Measurements from ENCODE around the gene EFNB1. TPM values are rescaled to one million over a fixed set of nuclear protein-coding genes. Genes with fewer than 3 reads are reported as not detected.

Gene EFNB1
- total and polyA plus RNA-seq, 2 of the 4 experiments (the other 2 are of a cell fraction), result 17.9 to 26.8 TPM

DNA sequence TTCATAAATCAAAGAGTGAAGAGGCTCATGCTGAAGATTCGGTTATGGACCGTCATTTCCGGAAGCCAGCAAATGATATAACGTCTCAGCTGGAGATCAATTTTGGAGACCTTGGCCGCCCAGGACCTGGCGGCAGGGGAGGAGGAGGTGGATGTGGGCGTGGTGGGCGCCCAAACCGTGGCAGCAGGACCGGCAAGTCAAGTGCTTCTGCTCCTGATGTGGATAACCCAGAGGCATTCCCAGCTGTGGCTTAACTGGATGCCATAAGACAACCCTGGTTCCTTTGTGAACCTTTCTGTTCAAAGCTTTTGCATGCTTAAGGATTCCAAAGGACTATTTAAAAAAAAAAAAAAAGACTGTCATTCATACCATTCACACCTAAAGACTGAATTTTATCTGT lies 44.0 kb upstream of the EFNB1 start:
- no TSS peak for BruUV-seq (replicated peaks)
- H3K14ac ChIP-seq (replicated peaks; ENCODE audit: low read depth, low read length), result no peak overlapping the region
- H2AK9ac ChIP-seq (replicated peaks; ENCODE audit: low read depth, low read length, poor library complexity), result no peak overlapping the region
- intact Hi-C loops (cut with micrococcal nuclease) (no loop called here), dilution Hi-C loops (cut with HindIII; ENCODE audit: low sequenced_read_pairs, unreplicated experiment) (no loop called here), in situ Hi-C loops (cut with MboI; ENCODE audit: low sequenced_read_pairs) (no loop called here)
- no peaks in the 10 kb centered on the region for H3K9me1 ChIP-seq (ENCODE audit: insufficient read depth, low read length)
- ChIA-PET POLR2A (ENCODE audit: unreplicated experiment) (no interaction called here), CTCF (no interaction called here)
- no peaks in the 10 kb centered on the region for H4K20me1 ChIP-seq (ENCODE audit: insufficient read depth, low read length)
- no peak overlapping the region for H3K4ac ChIP-seq (ENCODE audit: low read depth, low read length)
- H3K79me1 ChIP-seq (ENCODE audit: low read depth in 1 of 2, low read length in 2 of 2), result no peaks in the 10 kb centered on the region
- H3K4me1 ChIP-seq (ENCODE audit: control insufficient read depth, insufficient read depth, low read length), result no peaks in the 10 kb centered on the region
- H2BK5ac ChIP-seq (ENCODE audit: low read depth, low read length, poor library complexity, severe bottlenecking), result no peak overlapping the region
- TF ChIP-seq RAD21 (IDR thresholded peaks at IDR 0.05; ENCODE audit: low read length) (no peak), POLR2A (IDR thresholded peaks at IDR 0.05; ENCODE audit: low read depth, low read length) (no peak), ELK1 (IDR thresholded peaks at IDR 0.05; ENCODE audit: borderline replicate concordance, low read depth, low read length) (no peak), MAFK (IDR thresholded peaks at IDR 0.05; ENCODE audit: low read depth, low read length) (no peak), CEBPB (IDR thresholded peaks at IDR 0.05; ENCODE audit: low read depth, low read length) (no peak), SMC3 (IDR thresholded peaks at IDR 0.05; ENCODE audit: low read depth, low read length) (no peak), BHLHE40 (IDR thresholded peaks at IDR 0.05; ENCODE audit: low read depth, low read length) (no peak), FOS (IDR thresholded peaks at IDR 0.05; ENCODE audit: low read depth, low read length) (no peak), CTCF (conservative IDR thresholded peaks at IDR 0.05; ENCODE audit: low read depth, low read length) (no peak)
- no peak overlapping the region for H3K23ac ChIP-seq (ENCODE audit: low read depth, low read length)
- no peak overlapping the region for H3K27ac ChIP-seq (ENCODE audit: insufficient read depth, low read length)
- no peak overlapping the region for H4K91ac ChIP-seq (ENCODE audit: insufficient read depth, low read depth, low read length)
- H2AK5ac ChIP-seq (ENCODE audit: low read depth, low read length), result no peak overlapping the region
- H4K8ac ChIP-seq (ENCODE audit: low read depth in 2 of 2, low read length in 2 of 2), result no peak overlapping the region
- H3K4me3 ChIP-seq (ENCODE audit: insufficient read depth, low read depth, low read length), result no peak overlapping the region
- no peak overlapping the region for H3K4me2 ChIP-seq (ENCODE audit: low read depth, low read length)
- no peaks in the 10 kb centered on the region for H3K36me3 ChIP-seq (ENCODE audit: control insufficient read depth, insufficient read depth, low read length)
- no peak overlapping the region for H3K18ac ChIP-seq (ENCODE audit: low read depth, low read length)
- H3K9ac ChIP-seq (ENCODE audit: low read depth, low read length), result no peak overlapping the region
- H3K56ac ChIP-seq (ENCODE audit: extremely low read depth, insufficient read depth, low read length), result no peak overlapping the region
- H4K5ac ChIP-seq (ENCODE audit: low read depth, low read length), result no peak overlapping the region
- no peak overlapping the region for H2BK15ac ChIP-seq (ENCODE audit: low read depth, low read length)
- ATAC-seq (ENCODE audit: low read depth) (no peak), DNase-seq (no peak)
- no peak overlapping the region for H2BK120ac ChIP-seq (ENCODE audit: low read depth, low read length)
- H2BK20ac ChIP-seq (ENCODE audit: low read depth, low read length), result no peak overlapping the region
- no peaks in the 10 kb centered on the region for H3K9me3 ChIP-seq (ENCODE audit: control insufficient read depth, insufficient read depth, low read length)
- WGBS, 2 experiments (ENCODE audit: extremely low coverage in 2 of 2, insufficient read length in 1 of 2), result 64% methylated on average over 4 of the region's 10 CpGs; no CpG with 5 or more reads in 1 of the 2 experiments
- H3K27me3 ChIP-seq (ENCODE audit: control insufficient read depth, insufficient read depth, low read length), result peaks cover 19% of the 10 kb centered on the region
- no peak overlapping the region for H2AFZ ChIP-seq (replicated peaks; ENCODE audit: low read length, poor library complexity)
